Measurements from ENCODE around the gene PGBD5.

Gene PGBD5

GRCh38 chr1:230348386-230349019, 77.6 kb downstream of the PGBD5 start:
- no peak for DNase-seq (ENCODE audit: low spot score)

DNA sequence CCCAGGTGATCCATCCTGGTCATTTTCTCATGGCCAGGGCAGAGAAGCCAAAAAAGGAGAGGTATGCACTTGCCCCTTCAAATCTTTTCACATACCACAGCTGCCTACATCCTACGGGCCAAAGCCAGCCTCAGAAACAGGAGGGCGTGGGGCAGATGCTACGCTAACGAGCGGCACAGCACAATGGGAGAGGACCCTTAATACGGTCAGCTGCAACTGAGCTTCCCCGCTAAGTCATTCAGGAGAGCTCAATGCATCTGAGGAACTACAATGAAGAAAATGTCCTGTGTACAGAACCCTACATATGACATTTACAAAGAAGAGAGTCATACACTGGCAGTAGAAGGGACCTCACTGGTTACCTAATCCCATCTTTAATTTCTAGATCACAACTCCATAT, 78.2 kb downstream of the PGBD5 start:
- DNase-seq (ENCODE audit: low spot score), result no peak

DNA sequence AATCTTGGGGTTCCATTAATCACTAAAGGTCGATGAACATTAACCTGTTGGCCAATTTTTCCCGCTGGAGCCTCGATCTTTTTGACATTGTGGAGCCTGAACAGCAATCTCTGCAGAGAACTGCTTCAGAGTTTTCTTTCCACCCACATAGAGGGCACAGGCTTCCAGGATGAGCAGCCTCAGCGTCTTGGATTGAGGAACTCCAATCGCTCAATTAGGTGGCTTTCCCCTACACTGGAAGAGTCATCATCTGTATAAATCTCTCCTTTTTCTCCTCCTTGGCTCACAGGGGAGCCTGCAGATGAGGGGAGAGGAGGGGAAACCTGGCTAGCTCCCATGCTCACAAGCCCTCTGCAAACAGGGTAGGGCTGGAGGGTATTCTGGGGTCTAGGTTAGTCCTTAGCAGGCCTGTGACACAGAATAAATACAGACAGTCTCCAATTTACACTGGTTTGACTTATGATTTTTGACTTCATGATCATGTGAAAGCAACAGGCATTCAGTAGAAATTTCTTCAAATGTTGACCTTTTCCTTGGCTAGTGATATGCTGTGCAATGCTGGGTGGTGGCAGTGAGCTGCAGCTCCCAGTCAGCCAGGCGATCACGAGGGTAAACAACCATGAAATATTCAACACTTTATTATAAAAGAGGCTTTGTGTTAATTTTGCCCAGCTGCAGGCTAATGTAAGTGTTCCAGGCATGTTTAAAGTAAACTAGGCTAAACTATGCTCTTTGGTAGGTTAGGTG, 80.8 kb downstream of the PGBD5 start:
- DNase-seq (ENCODE audit: low spot score), result no peak

GRCh38 chr1:230342699-230343098, 83.4 kb downstream of the PGBD5 start:
- DNase-seq (ENCODE audit: low spot score), result no peak

GRCh38 chr1:230342019-230342418, 84.1 kb downstream of the PGBD5 start:
- DNase-seq (ENCODE audit: low spot score), result no peak

- DNase-seq (ENCODE audit: low spot score), result no peak
Observed at GRCh38 chr1:230341162-230341546, 85.0 kb downstream of the PGBD5 start.

GRCh38 chr1:230340526-230341161, 85.5 kb downstream of the PGBD5 start:
- DNase-seq (ENCODE audit: low spot score), result peak; percentile 50

DNA sequence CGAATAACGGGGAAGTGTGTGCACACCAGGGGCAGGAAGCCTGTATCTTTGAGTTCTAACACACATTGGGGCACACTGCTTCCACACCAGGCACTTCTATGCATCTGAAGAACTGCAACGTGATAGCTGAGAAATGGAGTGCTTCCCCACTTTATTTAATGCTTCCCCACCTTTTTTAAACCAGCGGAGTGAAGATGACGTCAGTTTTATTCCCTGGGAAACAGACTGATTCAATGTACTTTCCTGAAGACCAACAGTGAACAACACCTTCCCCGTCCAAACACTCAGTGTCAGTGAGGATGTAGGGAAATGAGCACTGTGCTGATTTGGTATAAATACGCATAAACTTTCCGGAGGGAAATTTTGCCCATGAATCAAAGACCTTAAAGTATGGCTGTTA, 87.1 kb downstream of the PGBD5 start:
- no peak for DNase-seq (ENCODE audit: low spot score)

DNA sequence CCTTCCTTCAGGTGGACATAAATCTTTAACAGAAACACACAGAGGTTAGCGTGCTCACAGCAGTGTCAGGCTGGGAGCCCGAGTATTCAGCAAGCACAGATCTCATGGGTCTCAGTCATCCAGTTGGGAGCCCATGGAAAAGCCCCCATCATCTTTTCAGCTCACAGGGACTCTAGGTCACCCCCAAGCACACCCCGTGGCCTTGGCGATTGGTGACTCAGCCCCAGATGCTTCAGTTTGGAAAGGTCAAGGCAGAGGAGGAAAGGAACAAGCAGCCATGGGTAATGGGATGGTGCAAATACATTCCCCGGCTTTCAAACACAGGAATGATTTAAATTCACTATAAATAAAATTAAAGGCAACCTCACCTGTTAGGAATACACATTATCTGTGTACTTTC, 88.9 kb downstream of the PGBD5 start:
- DNase-seq (ENCODE audit: low spot score), result no peak

DNA sequence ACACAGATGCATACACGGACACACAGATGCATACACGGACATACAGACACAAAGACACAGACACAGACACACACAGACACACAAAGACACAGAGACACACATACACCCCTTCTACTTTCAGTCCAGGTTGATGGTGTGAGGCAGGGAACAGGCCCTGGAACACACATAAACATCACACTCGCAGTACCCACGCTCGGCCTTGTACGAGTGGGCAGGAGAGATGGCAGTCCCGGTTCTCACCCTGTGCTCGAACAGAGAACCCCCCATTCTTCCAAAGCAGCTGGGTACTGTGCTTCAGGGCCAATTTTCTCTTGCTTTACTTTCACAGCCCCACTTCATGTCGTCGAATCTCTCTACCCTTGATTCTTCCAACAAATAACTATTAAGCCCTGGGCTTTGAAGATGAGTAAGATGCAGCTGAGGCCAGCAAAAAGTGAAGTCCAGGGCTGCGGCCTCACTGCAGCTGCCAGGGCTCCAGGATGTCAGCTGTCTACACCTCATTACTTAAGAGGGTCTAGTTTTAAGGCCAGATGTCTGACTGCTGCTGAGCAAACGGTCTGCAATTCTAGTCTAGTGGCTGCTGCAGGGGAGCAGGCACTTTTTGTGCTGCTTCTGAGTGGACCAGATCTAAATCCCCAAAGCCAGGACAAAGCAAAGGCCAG, 90.1 kb downstream of the PGBD5 start:
- no peak for DNase-seq (ENCODE audit: low spot score)

DNA sequence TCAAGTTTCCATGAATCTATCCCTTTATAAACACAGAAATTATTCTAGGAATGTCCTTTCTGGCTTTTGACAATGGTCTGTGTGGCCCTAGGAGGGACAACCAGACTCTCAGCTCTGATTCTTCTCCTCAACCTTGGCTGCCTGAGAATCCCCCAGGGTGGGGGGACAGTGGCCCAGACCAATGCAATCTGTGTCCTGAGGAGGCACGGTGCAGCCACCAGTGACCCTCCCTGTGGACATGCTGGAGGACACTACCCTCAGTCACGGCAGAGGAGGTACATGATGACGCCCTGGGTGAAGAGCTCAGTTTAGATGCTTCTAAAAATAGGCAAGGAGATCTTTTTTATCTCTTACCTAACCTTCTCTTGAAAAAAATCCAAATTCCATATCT, 91.7 kb downstream of the PGBD5 start:
- no peak for DNase-seq (ENCODE audit: low spot score)

- DNase-seq (ENCODE audit: low spot score), result peak; percentile 31
Observed at GRCh38 chr1:230333590-230334446, 92.3 kb downstream of the PGBD5 start.

DNA sequence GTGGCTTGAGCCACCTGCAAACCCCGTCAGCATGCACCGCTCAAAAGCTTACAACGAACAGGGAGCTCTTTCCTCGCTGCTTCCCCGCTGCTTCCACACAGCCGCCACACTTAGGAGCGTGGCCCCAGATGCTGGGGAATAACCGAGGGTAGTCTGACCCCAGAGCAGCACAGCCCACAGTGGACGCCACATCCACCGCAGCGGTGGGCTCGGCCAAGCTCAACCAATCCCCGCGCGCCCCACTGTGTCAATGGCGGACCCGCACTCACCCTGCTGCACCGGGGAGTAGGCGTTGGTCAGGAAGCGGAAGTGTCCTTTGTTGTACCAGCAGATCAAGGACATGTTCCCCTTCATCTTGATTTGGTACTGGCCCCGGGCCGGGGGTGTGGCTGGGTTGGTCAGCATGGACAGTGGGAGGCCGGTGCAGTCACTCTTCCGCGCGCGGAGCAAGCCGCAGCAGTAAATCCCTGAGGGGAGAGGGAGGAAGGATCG, 93.5 kb downstream of the PGBD5 start:
- DNase-seq (ENCODE audit: low spot score), result no peak

DNA sequence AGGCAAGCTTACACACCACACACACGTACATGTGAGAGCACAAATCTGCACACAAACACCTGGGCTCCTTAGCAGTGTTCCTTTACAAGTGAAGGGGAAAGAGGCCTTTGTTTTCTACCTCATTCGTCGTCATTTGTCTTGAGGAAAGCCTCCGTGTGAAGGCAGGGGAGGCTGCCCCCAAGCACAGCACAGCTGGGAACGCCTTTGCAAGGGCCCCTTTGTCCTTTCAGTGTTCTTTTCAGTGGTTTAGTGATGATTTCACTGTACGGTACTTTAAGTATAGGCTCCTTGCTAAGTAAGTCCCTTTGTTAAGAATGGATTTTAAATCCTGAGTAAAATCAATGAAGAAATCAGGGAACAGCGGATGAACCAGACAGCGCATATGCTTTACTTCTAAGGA, 94.1 kb downstream of the PGBD5 start:
- DNase-seq (ENCODE audit: low spot score), result no peak

DNA sequence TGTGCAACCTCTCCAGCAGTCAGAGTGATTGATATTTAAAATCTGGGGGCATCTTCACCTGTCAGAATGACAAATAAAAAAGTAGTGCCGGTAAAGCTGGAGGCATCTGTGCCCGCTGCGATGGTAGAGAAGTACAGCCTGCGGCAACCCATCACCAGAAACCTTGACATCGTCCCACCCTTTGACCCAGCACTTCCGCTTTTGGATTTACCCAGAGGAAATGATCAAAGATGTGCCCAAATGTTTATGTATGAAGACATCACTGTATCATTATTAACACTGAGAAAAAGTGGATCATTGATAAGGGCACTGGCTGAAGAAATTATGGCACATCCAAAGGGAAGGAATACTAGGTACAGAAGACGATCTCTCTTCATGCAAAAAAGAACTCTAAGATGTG, 96.0 kb downstream of the PGBD5 start:
- DNase-seq (ENCODE audit: low spot score), result no peak

GRCh38 chr1:230328342-230329015, 97.7 kb downstream of the PGBD5 start:
- DNase-seq (ENCODE audit: low spot score), result no peak

- no peak for DNase-seq (ENCODE audit: low spot score)
Observed at GRCh38 chr1:230327892-230328284, 98.2 kb downstream of the PGBD5 start.

GRCh38 chr1:230326971-230327891, 98.9 kb downstream of the PGBD5 start:
- no peak for DNase-seq (ENCODE audit: low spot score)

- DNase-seq (ENCODE audit: low spot score), result no peak
Observed at GRCh38 chr1:230323686-230324085, 102.4 kb downstream of the PGBD5 start.

DNA sequence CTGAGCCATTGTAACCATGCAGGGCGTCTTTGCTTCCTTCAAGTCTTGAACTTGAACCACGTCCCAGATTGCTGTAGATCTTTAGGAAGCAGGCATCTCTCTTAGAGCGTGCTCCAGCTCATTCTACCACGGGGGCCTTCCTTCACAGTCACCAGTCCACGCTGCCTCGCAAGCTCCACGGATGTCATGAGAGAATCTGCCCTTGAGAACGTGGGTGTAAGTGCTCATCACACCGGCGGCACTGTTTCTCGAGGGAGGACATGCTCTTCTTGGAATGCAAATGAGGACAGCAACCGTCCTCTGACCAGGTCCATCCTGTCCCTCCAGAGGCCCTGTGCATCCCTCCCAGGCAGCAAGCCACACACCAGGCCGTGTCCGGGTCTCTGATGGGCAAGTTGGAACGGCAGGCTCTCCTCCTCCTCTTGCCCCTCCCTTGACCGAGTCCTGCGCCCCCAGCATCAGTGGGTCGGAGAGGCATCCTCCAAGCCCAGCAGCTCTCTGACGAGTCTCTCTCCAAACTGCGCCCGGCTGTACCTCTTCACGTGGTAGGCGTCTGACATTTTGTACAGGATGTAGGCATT, 103.1 kb downstream of the PGBD5 start:
- no peak for DNase-seq (ENCODE audit: low spot score)

Data from cerebellar cortex (tissue), 1 donor.